Superior temporal gyrus (tissue), 1 donor: ENCODE data around the gene MATN4.

Experiments
- DNase-seq: peaks from one replicate; pipeline ENCODE4 v3.0.0-alpha.2; 2016; ENCODE audit errors: extremely low spot score

The MATN4 gene

DNA sequence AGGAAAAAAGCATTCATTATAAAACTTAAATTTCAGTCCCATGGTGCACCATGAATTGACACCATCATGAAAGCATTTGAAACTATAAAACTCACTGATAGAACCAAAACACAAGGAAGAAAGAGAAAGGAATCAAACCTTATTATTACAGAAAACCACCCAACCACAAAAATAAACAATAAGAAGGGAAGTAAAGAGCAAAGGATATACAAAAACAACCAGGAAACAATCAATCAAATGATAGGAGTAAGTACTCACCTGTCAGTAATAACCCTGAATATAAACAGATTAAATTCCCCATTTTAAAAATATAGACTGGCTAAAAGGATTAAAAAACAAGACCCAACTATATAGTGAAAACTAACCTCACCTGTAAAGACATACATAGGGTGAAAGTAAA, 59.5 kb downstream of the MATN4 start:
- no peak for DNase-seq

GRCh38 chr20:45247865-45248264, 60.2 kb downstream of the MATN4 start:
- DNase-seq, result no peak

DNA sequence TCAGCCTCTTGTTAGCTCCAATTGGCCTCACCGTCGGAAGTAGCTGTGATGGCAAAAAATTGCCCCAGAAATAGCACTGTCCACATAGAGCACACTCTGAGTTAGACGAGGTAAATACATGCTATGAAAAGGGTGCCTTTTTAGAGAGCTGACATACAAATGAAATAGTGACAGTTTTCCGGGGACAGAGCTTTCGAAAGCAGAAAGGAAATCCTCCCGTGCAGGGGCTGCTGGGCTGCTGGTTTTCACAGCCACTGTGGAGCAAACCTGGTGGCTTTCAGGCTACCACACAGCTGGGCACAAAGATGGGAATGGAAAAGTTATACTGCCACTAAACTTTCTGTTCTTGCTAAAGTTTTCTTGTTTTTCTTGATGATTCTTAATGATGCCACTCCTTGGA, 62.0 kb downstream of the MATN4 start:
- DNase-seq, result no peak
